GM10248 (cell line): ENCODE measurements around the gene KSR2.

Experiments
- CTCF ChIA-PET: fragments of 300-600 bp; sonication (Branson Sonifier 250); formaldehyde crosslinking; extraction: SDS; loops from one replicate; lab custom pipeline; 2021; ENCODE audit warnings: antibody characterized with exemption; lab: Yijun Ruan, JAX
- POLR2A ChIA-PET: fragments of 350-650 bp; sonication (Branson Sonifier 250); formaldehyde crosslinking; extraction: SDS; loops from one replicate; lab custom pipeline; 2020; ENCODE audit warnings: antibody characterized with exemption; lab: Yijun Ruan, JAX
- DNase-seq: peaks from one replicate; pipeline ENCODE4 v3.0.0; 2012; ENCODE audit errors: extremely low spot score
- TF ChIP-seq, protein P1 (sequence below): IDR thresholded peaks from 2 replicates; pipeline ENCODE4 v1.5.1; 2012; ENCODE audit warnings: mild to moderate bottlenecking, low read depth; ENCODE audit errors: extremely low read depth, missing control alignments, control extremely low read depth

Gene KSR2

DNA sequence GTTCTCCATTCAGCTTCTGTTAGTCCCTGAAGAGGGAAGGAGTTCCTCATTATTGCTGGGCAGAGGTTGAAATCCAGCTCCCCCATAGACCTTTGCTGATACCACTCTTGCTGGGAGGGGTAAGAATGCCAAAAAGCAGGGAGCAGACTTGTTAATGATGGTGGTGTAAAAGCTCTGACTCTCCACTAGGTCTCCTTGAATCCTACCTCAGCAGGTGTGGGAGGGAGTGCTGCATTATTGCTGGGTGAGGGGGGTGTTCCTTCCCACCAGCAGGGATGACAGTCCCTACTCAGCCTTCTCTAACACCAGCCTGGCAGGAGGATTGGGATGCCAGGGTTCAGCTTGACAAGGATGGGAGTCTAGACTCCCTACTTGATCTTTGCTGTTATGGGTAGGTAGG, 421.6 kb downstream of the KSR2 start:
- TF ChIP-seq, protein P1, sequence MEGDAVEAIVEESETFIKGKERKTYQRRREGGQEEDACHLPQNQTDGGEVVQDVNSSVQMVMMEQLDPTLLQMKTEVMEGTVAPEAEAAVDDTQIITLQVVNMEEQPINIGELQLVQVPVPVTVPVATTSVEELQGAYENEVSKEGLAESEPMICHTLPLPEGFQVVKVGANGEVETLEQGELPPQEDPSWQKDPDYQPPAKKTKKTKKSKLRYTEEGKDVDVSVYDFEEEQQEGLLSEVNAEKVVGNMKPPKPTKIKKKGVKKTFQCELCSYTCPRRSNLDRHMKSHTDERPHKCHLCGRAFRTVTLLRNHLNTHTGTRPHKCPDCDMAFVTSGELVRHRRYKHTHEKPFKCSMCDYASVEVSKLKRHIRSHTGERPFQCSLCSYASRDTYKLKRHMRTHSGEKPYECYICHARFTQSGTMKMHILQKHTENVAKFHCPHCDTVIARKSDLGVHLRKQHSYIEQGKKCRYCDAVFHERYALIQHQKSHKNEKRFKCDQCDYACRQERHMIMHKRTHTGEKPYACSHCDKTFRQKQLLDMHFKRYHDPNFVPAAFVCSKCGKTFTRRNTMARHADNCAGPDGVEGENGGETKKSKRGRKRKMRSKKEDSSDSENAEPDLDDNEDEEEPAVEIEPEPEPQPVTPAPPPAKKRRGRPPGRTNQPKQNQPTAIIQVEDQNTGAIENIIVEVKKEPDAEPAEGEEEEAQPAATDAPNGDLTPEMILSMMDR = no peak
- ChIA-PET CTCF (interaction anchor here (0.8 kb wide), 1 partner anchor 9 kb away, joined by 3 read pairs; no protein-coding TSS in a partner anchor), POLR2A (no interaction called here)
- no peak for DNase-seq

DNA sequence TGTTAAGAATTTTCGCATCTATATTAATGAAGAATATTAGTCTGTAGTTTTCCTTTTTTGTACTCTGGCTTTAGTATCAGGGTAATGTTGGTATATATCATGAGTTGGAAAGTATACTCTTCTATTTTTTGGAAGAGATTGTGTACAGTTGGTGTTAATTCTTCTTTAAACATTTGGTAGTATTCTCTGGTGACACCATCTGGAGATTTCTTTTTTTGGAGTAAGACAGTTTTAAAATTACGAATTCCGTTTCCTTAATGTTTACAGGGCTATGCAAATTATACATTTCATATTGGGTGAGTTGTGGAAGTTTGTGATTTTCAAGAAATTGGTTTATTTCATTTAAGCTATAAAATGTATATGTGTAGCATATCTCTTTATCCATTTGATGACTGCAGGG, 423.6 kb downstream of the KSR2 start:
- ChIA-PET CTCF (interaction anchor here (1.0 kb wide), 1 partner anchor 178 kb away, joined by 3 read pairs; no protein-coding TSS in a partner anchor), POLR2A (no interaction called here)
- TF ChIP-seq, protein P1 = no peak
- no peak for DNase-seq

DNA sequence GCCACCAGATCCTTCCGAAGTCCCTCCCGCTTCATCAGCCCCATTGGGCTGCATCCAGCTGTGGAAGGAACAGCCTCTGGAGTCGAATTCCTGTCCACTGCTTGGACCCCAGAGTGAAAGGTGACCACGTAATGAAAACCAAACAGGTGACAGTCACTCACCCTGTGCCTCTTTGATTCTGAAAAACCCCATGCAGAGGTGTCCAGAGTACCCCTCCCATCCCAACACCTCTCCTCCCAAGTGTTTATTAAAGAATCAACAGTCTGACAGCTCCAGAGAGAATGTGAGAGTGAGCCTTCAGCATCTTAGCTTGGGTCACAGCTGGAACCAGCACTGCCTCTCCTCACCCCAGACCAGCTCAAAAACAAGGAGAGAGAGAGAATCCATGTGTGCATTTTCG, 428.8 kb downstream of the KSR2 start:
- no peak for DNase-seq
- ChIA-PET POLR2A (no interaction called here), CTCF (interaction anchor here (2.6 kb wide), 1 partner anchor 48 kb away, joined by 10 read pairs; no protein-coding TSS in a partner anchor)
- TF ChIP-seq, protein P1 = no peak

DNA sequence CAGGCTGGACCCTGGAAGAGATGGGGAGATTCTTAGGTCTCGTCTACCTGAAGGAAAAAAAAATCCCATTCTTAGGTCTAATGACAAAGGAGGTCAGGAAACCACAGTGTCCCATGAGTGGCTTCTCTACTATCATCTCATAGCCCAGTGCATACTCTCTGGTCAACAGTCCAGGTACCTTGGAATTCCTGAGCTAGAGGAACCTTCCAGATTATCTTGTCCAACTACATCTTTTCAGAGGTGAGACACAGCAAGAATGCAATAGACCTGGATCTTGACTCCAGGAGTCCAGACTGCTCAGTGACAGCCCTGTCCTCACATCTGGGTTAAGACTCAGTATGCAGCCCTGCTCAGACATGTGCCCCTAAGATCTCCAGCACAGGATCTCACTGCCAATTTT, 429.9 kb downstream of the KSR2 start:
- no peak for DNase-seq
- ChIA-PET CTCF (interaction anchor here (0.9 to 2.6 kb wide), 2 partner anchors 9 to 49 kb away, joined by 3 to 10 read pairs; no protein-coding TSS in a partner anchor), POLR2A (no interaction called here)
- TF ChIP-seq, protein P1 = no peak

DNA sequence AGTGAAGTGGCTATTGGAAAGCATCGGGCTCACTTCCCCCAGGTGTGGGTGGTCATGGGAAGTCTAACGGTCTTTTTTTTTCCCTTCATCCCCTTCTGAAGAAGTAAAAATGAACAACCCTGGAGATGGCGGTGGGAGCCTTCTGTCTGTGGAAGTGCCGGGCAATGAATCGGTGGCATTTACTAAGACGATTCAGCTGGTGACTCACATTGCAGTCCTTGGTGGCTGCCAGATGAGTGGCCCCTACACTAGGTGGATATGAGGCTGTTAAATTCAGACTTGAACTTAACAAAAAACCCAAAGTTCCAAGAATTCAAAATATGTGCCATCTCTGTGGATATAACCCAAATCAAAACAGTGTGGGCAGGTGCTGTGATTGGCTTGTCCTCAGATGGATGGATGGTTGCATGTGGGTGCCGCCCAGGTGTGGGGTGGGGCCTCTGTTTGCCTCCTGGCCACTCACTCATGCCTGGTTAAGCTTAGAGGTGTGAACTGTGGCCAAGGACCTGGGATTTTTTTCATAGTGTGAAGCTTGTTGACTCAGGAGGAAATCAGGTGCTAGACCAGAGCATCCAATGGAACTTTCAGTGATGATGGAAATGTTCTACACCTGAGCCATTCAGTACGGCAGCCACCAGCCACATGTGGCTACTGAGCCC, 430.6 kb downstream of the KSR2 start:
- no peak for DNase-seq
- CTCF ChIA-PET = interaction anchor here (0.9 to 1.7 kb wide), 3 partner anchors 10 to 221 kb away, joined by 3 to 4 read pairs (median 3); no protein-coding TSS in a partner anchor
- POLR2A ChIA-PET = no interaction called here
- TF ChIP-seq, protein P1 = no peak

DNA sequence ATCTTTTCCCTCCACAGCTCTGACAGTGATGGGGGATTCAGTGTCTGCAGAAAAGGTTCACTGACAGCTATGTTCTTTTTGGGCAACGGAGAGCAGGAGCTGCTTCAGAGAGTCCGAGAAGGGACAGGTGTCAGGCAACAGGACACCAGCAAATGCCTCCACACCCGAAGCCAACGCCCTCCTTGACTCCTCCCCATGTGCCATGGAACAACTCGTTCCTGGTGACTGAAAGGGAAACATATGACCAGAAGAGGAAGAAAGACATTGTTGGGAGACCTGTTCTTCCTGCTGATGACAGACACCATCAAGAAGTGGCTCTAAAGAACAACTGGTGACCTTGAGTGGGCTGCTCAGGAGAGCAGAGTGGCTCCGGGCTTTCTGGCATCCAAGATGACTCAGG, 435.1 kb downstream of the KSR2 start:
- ChIA-PET POLR2A (no interaction called here), CTCF (interaction anchor here (0.8 to 1.6 kb wide), 4 partner anchors 9 to 166 kb away, joined by 3 to 5 read pairs (median 4); no protein-coding TSS in a partner anchor)
- TF ChIP-seq, protein P1 = no peak

More for the DNA sequence above, 435.1 kb downstream of the KSR2 start:
- no peak for DNase-seq
